CD4-positive, alpha-beta T cell treated with Interleukin-6 for 4 hours (primary cell): ENCODE measurements around the gene ZNF776.
"Not testable (repeated sequence)": the region's sequence is repeated elsewhere in the genome, so short reads cannot be mapped to it uniquely, and the experiment has no call there.

Experiments used
- DNase-seq: peaks from one replicate; pipeline ENCODE4 v3.0.0-alpha.2; 2020; ENCODE audit warnings: mixed read lengths

Gene ZNF776

DNA sequence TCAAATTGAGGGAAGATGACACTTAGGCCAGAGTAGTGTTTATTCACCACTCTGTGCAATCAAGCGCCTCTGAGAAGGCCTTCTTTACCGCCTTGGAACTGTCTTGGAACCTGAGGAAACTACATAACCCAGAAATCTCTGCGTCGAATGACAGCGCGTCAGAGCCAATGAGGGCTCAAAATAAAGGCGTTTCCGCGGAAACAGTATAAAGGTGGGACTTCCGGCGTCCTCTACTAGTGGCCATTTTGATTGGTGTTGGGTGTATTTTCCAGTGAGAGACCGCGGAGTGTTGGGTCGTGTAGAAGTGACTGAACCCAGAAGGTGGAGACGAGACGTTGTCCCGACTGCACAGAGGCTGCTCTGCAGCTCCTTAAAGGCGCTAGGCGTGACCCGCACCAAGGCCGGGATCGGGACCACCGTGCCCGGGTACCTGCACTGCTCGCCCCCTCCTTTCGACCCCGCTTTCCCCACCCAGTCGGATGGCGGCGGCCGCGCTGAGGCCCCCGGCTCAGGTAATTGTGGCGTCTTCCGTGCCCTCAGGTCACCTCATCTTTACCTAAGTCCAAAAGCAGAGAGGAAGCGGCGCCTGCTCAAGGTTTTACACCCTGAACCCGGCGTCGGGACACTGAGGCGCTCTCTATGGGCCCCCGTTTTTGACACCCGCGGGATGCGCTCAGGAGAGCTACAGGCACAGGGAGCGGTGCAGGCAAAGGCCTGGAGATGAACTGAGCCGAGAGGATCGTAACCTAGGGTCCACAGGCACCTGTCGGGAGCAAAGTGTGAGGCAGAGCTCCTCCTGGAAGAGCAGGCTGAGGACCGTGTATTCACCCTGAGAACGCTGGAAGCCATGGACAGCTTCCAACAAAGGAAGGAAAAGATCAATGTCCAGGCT is at the start of gene ZNF776:
ZNF776 (plus strand) TSS at position 236 of the 892 bp plus-strand sequence; CDS start at position 480, 244 bp downstream.
- peak; percentile 85 for DNase-seq

DNA sequence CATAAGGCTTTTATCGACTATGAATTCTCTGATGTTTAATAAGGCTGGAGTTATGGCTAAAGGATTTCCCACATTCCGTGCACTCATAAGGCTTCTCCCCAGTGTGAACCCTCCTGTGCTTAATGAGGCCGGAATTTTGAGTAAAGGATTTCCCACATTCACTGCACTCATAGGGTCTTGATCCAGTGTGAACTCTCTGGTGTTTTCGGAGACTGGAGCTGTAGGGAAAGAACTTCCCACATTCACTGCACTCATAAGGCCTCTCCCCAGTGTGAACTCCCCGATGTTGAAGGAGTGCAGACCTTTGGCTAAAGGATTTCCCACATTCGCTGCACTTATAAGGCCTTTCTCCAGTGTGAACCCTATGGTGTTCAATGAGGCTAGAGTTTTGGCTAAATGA is 45.0 kb upstream of the ZNF776 start:
- DNase-seq, result no peak

DNA sequence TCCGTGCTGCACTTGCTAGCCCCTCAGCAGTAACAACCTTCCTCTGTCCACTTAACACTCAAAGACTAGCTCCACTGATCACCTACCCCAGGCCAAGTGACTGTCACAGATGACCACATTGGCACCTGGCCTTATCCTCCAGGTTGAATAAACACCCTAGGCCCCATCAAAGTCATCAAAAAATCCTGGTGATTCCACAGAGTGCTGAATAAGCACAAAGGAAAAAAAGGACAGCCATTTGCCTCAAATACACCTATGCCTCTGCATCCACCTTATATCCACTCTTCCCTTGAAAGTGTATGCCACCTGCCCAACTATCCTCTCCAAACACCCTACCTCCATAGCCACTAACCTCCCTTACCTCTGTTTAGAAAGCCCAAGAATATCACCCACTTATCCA is 40.3 kb upstream of the ZNF776 start:
- DNase-seq, result no peak

DNA sequence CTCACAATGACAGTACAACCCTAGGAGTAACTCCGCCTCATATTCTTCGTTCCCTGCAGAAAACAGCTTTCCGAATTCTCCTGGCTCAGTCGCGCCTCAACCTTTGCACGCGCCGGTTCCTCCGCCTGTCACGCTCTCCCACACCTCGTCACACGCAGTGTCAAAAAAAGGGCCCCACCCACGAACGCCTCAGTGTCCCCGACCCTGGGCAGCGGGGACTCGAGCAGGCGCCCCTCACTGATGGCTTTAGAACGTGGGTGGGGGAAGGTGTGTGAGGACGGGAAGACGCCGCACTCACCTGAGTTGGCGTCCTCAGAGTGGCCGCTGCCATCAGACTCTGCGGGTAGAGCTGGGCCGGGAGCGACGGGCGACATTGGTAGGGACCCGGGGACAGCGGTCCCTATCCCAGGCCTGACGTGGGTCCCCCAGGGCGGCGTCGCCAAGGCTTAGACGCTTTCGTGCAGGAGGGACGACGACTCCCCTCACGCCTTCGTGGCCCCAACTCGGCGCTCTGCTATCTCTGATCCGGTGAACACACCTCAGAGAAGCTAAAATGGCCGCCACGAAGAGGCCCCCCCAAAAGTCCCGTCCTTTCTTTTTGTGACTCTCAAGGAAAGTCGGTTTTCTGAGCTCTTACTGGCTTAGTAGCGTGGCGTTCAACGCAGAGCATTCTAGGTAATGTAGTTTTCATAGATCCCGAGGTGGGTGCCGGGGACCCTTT is 37.8 kb upstream of the ZNF776 start, which contains the start of gene ZNF154:
ZNF154 (minus strand) TSS at position 564 of the 721 bp plus-strand sequence; CDS start at position 331, 233 bp downstream.
- DNase-seq, result peak; percentile 50

DNA sequence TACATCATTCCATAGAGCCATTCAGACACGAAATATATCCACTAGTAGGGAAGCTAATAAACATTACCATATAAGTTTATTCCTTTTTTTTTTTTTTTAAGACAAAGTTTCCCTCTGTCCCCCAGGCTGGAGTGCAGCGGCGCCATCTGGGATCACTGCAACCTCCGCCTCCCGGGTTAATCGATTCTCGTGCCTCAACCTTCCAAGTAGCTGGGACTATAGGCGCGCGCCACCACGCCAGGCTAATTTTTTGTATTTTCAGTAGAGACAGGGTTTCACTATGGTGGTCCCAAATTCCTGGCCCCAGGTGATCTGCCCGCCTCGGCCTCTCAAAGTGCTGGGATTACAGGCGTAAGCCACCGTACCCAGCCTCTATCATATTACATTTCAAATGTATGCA is 37.0 kb upstream of the ZNF776 start:
- DNase-seq, result no peak

DNA sequence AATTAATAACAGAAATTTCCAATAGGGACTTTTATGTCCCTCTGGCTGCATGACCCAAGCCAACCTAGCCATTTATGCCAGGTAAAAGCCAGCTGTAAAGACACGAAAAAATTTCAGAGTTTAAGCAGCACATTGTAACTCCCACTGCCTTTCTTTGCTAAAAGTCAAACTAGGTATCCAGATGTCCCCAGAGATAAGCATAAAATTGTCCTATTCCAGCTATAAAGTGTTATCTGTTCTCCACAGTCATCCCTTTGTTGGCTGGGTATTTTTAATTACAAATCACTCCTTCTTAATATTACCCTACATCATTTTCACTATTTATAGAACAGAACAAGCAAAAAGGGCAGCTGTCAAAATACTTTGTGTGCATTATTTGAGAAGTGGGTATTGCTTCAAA is 34.4 kb upstream of the ZNF776 start:
- no peak for DNase-seq

DNA sequence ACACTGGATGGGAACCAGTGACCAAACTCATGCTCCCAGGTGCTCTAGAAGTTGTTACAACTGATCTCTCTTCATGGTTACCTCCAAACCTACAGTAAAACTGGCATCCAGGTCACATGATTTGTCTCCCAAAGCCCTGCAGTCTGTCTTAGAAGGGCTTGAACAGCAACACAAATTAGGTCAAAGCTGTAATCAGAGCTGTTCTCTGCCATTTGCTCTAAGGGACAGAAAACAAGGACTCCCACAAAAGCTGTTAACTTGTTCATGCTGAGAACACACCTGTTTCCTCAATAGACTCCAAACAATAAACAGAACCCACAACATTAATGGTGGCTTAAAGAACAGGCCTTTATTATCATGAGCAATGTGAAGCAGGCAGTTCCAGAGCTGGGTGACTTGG is 27.2 kb upstream of the ZNF776 start:
- no peak for DNase-seq

DNA sequence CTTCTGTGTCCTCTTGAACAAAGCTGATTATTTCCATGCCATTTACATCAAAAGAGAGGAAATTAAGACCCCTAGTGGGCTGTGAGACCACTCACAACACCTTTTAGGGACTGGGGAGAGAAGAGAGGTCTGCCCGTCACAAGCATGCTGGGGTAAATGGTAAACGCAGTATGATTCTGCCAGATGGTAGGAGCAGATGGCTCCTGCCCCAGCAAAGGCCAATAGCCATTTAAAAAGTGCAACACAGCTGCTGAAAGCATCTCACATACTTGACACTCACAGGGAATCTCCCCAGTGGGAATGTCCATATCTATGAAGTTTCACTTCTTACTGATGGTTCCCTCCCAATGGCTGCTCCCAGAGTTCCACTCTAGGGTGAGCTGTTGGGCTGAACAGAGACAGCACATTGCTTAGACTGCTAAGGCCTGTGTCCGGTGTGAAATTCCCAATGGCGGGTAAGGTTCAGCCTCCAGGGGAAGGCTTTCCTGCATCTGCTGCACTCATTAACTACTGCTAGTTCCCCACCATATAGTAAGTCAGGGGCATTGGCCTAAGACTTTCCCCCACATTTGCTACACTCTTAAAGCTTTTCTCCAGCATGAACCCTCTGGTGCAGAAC is 26.6 kb upstream of the ZNF776 start:
- DNase-seq, result no peak

DNA sequence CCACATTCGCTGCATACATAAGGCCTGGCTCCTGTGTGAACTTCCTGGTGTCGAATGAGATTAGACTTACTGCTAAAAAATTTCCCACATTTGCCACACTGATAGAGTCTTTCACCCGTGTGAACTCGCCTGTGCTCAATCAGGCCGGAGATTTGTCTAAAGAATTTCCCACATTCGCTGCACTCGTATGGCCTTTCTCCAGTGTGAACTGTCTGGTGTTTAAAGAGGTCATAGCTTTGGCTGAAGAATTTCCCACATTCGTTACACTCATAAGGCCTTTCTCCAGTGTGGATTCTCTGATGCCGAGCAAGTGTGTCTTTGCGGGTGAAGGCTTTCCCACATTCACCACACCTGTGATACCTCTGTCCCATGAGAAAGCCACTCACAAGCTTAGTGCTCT is 25.7 kb upstream of the ZNF776 start:
- DNase-seq, result no peak

DNA sequence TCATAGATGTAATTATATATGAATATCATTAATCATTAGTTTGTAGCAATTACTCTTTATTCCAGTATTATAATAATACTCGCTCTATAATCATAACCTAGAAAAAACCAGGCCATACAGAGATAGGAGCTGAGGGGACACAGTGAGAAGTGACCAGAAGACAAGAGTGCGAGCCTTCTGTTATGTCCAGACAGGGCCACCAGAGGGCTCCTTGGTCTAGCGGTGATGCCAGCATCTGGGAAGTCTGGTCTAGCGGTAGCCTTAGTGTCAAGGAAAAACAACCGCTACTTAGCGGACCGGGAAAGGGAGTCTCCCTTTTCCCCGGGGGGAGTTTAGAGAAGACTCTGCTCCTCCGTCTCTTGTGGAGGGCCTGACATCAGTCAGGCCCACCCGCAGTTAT is 8.3 kb upstream of the ZNF776 start:
- peak; percentile 14 for DNase-seq

DNA sequence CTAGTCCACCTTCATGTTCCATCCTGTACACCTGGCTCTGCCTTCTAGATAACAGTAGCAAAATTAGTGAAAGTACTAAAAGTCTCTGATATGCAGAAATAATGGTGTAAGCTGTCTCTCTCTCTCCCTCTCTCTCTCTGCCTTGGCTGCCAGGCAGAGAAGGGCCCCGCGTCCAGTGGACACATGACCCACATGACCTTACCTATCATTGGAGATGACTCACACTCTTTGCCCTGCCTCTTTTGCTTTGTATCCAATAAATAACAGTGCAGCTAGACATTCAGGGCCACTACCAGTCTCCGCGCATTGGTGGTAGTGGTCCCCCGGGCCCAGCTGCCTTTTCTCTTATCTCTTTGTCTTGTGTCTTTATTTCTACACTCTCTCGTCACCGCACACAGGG is 7.8 kb upstream of the ZNF776 start:
- not testable (repeated sequence) for DNase-seq

DNA sequence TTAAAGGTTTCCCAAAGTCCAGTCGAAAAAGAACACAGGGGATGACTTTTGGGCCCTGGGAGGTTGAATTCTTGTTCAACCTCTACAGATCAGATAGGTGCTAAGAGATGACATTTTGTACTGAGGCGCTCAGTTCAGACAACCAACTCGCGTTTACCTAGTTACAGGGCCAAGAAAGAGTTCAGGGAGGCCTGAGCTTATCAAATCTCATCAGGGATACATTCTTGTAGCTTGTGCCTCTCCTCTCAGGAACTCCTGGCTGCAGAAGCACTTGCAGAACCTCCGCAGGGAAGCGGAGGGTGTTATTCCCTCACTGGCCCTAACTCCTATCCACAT is 825 bp downstream of the ZNF776 start:
- no peak for DNase-seq

DNA sequence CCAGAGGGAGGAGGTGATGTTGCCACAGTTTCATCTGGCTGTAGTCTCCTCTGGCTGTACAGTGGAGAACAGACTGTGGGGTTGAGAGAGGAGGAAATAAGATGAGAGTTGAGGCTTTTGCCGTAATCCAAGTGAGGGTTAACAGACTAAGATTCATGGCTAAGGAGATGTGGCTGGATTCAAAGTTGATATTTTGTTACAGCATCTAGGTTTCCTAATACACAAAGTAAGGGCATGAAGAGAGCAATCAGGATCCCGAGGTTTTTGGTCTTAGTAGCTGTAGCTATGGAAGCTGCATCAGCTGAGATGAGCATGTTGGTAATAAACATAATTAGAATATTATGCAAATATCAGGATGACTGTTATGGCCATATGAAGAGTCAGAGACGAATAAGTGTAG is 1.4 kb downstream of the ZNF776 start:
- no peak for DNase-seq

DNA sequence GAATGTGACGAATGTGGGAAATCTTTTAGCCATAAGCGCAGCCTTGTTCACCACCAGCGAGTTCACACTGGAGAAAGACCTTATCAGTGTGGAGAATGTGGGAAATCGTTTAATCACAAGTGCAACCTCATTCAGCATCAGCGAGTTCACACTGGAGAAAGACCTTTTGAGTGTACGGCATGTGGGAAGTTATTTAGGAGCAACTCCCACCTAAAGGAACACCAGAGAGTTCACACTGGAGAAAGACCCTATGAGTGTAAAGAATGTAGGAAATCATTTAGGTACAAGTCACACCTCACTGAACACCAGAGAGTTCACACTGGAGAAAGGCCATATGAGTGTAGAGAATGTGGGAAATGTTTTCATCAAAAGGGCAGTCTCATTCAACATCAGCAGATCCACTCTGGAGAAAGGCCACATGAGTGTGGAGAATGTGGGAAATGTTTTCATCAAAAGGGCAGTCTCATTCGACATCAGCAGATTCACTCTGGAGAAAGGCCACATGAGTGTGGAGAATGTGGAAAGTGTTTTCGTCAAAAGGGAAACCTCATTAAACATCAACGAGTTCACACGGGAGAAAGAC is 7.6 kb downstream of the ZNF776 start:
- DNase-seq, result no peak

DNA sequence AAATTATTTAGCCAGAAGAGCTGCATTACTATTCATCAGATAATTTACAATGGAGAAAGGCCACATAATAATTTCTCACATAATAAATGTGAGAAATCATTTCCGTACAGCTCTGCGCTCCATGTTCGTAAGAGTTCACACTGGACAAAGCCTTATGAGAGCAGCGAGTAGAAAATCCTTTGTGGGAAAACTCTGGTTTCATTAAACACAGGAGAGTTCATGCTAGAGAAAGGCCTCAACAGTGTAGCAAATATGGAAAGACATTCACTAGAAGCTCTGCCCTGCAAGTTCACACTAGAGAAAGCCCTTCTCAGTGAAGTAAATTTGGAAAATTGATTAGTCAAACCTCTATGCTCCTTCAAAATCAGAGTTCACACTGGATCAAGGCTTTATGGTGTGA is 8.4 kb downstream of the ZNF776 start:
- no peak for DNase-seq

DNA sequence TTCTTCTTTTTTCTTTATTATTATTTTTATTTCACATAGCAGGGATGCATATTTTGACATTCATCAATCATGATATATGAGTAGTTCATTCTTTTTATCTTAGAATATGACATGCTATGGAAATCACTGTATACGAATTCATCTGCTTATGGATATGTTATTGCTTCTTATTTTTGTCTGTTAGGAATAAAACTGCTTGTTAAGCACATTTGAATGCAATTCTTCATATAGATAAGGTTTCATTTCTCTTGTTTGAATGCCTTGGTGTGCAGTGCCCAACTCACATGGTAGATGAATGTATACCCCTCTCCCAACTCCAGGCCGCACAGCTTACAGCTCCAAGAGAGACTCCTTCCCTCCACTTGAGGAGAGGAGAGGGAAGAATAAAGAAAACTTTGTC is 11.3 kb downstream of the ZNF776 start:
- DNase-seq, result no peak

DNA sequence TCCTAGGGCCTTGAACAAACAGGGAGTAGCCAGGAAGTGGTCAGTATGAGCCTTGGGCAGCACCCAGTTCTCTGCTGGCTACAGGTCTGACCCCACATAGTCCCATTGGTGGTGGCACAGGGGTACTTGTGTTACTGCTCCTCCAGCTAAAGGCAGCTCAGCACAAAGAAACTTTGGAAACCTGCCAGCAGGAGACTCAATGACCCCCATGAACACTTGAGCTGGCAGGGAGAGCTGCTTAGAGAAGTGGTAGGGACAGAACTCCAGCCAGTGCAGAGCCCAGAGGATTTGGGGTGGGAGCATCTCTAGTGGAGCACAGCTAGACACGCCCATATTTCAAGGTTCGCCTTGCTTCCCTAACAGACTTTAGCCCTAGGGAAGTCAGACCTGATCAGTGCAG is 12.5 kb downstream of the ZNF776 start:
- DNase-seq, result no peak

DNA sequence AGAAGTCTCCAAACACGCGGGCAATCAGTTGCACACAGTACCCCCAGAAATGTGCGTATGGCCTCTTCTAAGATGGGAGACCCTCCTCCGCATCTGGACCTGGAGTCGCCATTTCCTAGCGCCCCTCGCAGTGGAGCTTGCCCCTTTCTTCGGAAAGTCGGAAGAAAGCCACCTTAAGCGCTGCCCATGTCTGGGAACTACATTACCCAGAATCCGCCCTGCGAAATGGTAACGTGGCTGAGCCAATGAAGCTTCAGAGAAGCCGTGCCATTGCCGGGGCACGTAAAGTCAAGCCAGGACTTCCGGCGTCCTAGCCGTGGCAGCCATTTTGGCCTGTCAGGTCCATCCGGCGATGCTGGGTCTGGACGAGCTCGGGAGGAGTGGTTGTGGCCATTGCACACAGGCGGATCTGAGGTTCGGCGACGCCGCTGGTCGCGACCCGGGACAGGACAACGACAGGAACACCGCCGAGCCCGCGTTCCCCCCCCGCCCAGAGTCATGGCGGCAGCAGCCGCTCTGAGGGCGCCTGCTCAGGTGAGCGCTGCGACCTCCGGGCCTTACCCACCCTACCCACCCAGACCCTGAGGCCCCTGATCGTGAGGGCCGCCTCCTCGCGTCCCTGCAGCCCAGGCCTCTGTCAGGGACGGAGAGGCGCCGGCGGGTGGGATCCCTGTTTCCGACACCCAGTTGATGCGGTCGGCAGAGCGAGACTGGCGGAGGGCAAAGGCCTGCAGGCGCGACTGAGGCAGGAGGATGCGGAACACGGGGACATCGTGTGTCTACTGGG is 22.9 kb downstream of the ZNF776 start, which contains the start of gene ZNF586:
ZNF586 (plus strand) TSS at position 332 of the 787 bp plus-strand sequence; CDS start at position 499, 167 bp downstream.
- DNase-seq, result peak; percentile 86

DNA sequence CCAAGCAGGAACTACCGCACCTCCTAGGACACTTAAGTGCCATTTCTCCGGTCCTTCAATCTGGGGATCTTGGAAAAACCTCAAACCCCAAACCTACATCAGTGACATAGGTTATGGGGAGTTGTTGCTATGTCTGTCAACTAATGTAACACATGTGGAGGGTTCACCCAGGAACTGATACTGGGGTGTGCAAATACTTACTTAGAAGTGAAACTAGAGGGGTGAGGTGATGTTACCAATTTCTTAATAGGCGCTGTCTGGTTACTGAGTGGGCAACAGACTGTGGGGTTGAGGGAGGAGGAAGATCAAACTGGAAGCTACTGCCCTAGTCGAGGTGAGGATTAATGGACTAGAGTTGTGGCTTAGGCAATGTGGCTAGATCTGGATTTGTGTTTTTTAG is 24.8 kb downstream of the ZNF776 start:
- no peak for DNase-seq

DNA sequence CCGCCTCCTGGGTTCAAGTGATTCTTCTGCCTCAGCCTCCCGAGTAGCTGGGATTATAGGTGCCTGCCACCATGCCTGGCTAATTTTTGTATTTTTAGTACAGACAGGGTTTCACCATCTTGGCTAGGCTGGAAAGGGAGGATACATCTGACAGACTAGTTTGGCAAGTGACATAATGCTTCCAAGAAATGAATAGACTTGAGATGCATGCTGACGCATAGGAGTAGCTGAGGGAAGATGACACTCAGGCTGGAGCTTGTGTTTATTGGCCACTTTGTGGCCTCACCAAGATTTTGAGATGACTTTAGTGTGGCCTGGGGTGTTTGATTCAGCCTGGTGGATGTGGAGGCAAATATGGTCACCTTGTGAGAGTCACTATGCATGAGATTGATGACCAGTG is 26.9 kb downstream of the ZNF776 start:
- DNase-seq, result no peak

DNA sequence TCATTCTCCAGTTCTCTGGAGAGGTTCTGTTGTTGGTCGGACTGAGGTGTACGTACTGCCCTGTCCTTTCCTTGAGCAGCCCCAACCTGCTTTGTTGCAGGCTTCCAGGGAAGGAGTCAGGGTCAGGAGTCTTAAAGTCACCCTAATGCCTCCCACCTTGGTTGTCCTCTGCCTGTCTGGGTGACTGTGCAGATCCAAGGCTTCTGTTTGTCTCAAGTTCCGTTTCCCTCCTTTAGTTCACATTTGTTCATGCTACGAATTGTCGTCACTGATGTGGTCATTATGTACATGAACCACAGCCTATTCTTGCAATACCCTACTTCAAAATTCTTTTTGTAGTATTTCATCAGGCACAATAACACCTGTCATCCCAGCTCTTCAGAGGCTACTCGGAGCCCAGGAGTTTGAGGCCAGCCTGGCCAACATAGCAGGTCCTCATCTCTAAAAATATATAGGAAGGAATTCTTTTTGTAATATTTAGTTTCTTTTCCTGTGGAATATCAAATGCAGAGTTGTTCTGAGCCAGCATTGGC is 30.2 kb downstream of the ZNF776 start:
- no peak for DNase-seq

DNA sequence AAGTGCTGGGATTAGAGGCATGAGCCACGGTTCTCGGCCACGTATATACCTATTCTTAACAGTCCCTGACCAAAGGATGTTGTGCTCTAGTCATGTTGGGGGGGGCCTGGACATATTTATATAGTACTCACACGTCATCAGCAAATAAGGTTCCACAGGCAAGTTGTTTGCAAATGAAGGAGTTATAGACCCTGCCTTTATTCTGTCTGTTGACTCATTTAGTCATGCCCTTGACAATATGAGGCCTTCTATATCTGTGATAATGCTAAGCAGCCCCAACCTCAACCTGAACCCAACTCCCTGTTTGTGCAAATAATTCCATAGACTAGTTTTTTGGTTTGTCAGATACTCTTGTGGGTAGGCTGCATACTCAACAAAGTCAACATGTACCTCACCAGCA is 31.7 kb downstream of the ZNF776 start:
- no peak for DNase-seq
